BJ (cell line): Measurements from ENCODE around the gene GRM2. TPM values are rescaled to one million over a fixed set of nuclear protein-coding genes. Genes with fewer than 3 reads are reported as not detected.

Source experiments
- CTCF ChIA-PET: fragments of 350-600 bp; formaldehyde crosslinking; extraction: SDS; loops from one replicate; lab custom pipeline; 2021; ENCODE audit warnings: antibody characterized with exemption, inconsistent platforms; lab: Yijun Ruan, JAX
- POLR2A ChIA-PET: fragments of 300-600 bp; sonication (Branson Sonifier 250); formaldehyde crosslinking; extraction: SDS; loops from one replicate; lab custom pipeline; 2021; ENCODE audit warnings: antibody characterized with exemption; lab: Charles Lee
- DNase-seq: peaks from one replicate; pipeline ENCODE4 v3.0.0-alpha.2; 2011; ENCODE audit warnings: low read depth
- H3K27me3 ChIP-seq: 2 replicates; pipeline ENCODE4 v1.6.0; 2011; ENCODE audit warnings: low read length; ENCODE audit not compliant: control insufficient read depth, insufficient read depth
- H3K36me3 ChIP-seq: 2 replicates; pipeline ENCODE4 v1.5.1; 2011; ENCODE audit warnings: low read length; ENCODE audit not compliant: control insufficient read depth, insufficient read depth
- H3K4me3 ChIP-seq: 2 replicates; pipeline ENCODE4 v1.5.1; 2011; ENCODE audit warnings: low read depth, mild to moderate bottlenecking, control low read depth, low read length
- CTCF ChIP-seq: IDR thresholded peaks from 2 replicates; pipeline ENCODE4 v1.5.1; 2011; ENCODE audit warnings: low read depth, mild to moderate bottlenecking, control low read depth, inconsistent platforms, low read length, moderate library complexity; ENCODE audit not compliant: insufficient read depth
- polyA plus RNA-seq: library from polyadenylated mRNA; depleted of rRNA; stranded (reverse); fragments of >200 nt; gene quantifications from 2 replicates; pipeline ENCODE4 v1.2.3, GENCODE V29; 2011

Gene GRM2
- polyA plus RNA-seq, 1 experiment: 0.09 TPM

- Histone ChIP-seq H3K4me3 (no peak overlapping the region), H3K27me3 (0 out of 2 replicates have a peak, but pooled peaks cover 2% of the 10 kb centered on the region), H3K36me3 (no peaks in the 10 kb centered on the region; the same call in none of the 2 replicates)
- no peak for DNase-seq
- ChIA-PET CTCF (interaction anchor here (1.0 to 1.4 kb wide), 2 partner anchors 9 to 27 kb away, joined by 4 to 5 read pairs; no protein-coding TSS in a partner anchor), POLR2A (no interaction called here)
- TF ChIP-seq CTCF: no peak
Measured at GRCh38 chr3:51709675-51710074, 2.8 kb downstream of the GRM2 start.

GRCh38 chr3:51710631-51711351 is 3.9 kb downstream of the GRM2 start:
- POLR2A ChIA-PET: no interaction called here
- no peak for DNase-seq
- H3K27me3 ChIP-seq: 0 out of 2 replicates have a peak, but pooled peaks cover 2% of the 10 kb centered on the region
- H3K4me3 ChIP-seq: no peak overlapping the region
- CTCF ChIA-PET: interaction anchor here (1.0 to 1.4 kb wide), 3 partner anchors 8 to 91 kb away, joined by 3 to 5 read pairs (median 4); no protein-coding TSS in a partner anchor
- no peak for TF ChIP-seq CTCF
- no peaks in the 10 kb centered on the region; the same call in 1 of the 2 replicates for H3K36me3 ChIP-seq

- Histone ChIP-seq H3K4me3 (no peak overlapping the region), H3K27me3 (0 out of 2 replicates have a peak, but pooled peaks cover 2% of the 10 kb centered on the region), H3K36me3 (no peaks in the 10 kb centered on the region)
- ChIA-PET POLR2A (no interaction called here), CTCF (interaction anchor here (1.4 kb wide), 1 partner anchor 8 kb away, joined by 5 read pairs; no protein-coding TSS in a partner anchor)
- TF ChIP-seq CTCF: no peak
- no peak for DNase-seq
Measured at GRCh38 chr3:51711352-51712037, 4.6 kb downstream of the GRM2 start.

- CTCF ChIA-PET: no interaction called here
- H3K27me3 ChIP-seq: 0 out of 2 replicates have a peak, but pooled peaks cover 2% of the 10 kb centered on the region
- H3K4me3 ChIP-seq: no peak overlapping the region
- no peak for DNase-seq
- no peaks in the 10 kb centered on the region for H3K36me3 ChIP-seq
- POLR2A ChIA-PET: no interaction called here
- no peak for TF ChIP-seq CTCF
Measured at GRCh38 chr3:51712038-51712420, 5.2 kb downstream of the GRM2 start.

GRCh38 chr3:51712511-51712931 is 5.7 kb downstream of the GRM2 start:
- no peak for DNase-seq
- Histone ChIP-seq H3K36me3 (no peaks in the 10 kb centered on the region), H3K27me3 (0 out of 2 replicates have a peak, but pooled peaks cover 2% of the 10 kb centered on the region), H3K4me3 (no peak overlapping the region)
- ChIA-PET CTCF (no interaction called here), POLR2A (no interaction called here)
- no peak for TF ChIP-seq CTCF
